DMS53 (cell line): ENCODE measurements around the gene NOP56.

Source experiments
- DNase-seq: peaks from one replicate; lab custom pipeline; 2025; lab: John Stamatoyannopoulos, UW

The NOP56 gene

GRCh38 chr20:2703716-2704475 lies 51.5 kb downstream of the NOP56 start:
- DNase-seq, result no peak

- no peak for DNase-seq
Measured at GRCh38 chr20:2705931-2706645, 53.7 kb downstream of the NOP56 start.

- no peak for DNase-seq
Measured at GRCh38 chr20:2706688-2707352, 54.4 kb downstream of the NOP56 start.

DNA sequence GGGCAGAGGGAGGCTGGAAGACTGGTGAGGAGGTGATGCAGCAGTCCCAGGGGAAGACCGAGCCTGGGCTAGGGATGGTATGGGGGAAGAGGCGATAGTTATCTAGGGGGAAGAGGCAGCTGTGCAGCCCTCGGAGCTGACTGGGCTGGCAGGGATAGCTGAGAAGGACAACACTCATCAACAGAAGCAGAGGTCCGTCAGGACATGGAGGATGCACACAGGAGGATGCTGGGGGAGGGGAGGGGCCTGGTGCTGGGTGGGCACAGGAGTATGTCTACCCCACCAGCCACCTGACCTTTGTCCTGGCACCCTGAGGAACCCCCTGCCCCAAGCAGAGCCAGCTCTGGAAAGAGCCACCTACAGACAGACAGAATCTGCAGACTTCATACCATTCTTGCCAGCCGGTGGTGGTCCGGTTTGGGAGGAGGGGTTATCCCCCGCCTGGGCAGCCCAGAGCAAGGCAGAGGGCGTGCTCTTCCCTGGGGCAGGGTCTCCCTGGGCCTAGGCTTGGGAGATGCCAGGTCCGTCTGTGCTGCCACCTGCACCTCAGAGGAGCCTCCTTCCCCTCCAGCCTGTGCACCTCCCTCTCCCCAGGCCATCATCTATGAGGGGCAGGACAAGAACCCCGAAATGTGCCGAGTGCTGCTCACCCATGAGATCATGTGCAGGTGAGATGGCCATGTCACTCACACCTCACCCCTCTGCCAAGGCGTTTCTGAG lies 55.1 kb downstream of the NOP56 start:
- no peak for DNase-seq
